Natural killer cell (primary cell): ENCODE data around the gene ZNF438. TPM values are rescaled to one million over a fixed set of nuclear protein-coding genes. Genes with fewer than 3 reads are reported as not detected.
"Not testable (repeated sequence)": the region's sequence is repeated elsewhere in the genome, so short reads cannot be mapped to it uniquely, and the experiment has no call there.

Experiments
- ATAC-seq, 3 donors: fragments of 150-1000 bp in 2 of 3; fragments of 200-7000 bp in 1 of 3; cut with Tn5 transposase; 1 replicate in 1 of 3; 2 replicates in 2 of 3; pipeline ENCODE4 v1.10.0; 2021; ENCODE audit warnings: mild to moderate bottlenecking in 2 of 3, moderate library complexity in 2 of 3
- DNase-seq, 2 donors: peaks; one replicate each; pipeline versions ENCODE4 v3.0.0 to v3.0.0-alpha.2; 2013 to 2021; ENCODE audit warnings: mixed read lengths in 1 of 2
- H3K27ac ChIP-seq: one replicate; pipeline ENCODE4 v1.5.1; 2013; ENCODE audit warnings: mild to moderate bottlenecking, low read length
- H3K27me3 ChIP-seq: one replicate; pipeline ENCODE4 v1.6.1; 2013; ENCODE audit warnings: low read length; ENCODE audit not compliant: control insufficient read depth, insufficient read depth
- H3K36me3 ChIP-seq: one replicate; pipeline ENCODE4 v1.6.1; 2013; ENCODE audit warnings: low read length; ENCODE audit not compliant: control insufficient read depth, insufficient read depth
- H3K4me1 ChIP-seq: one replicate; pipeline ENCODE4 v1.6.1; 2013; ENCODE audit warnings: low read length; ENCODE audit not compliant: control insufficient read depth, insufficient read depth
- H3K4me3 ChIP-seq: one replicate; pipeline ENCODE4 v1.5.1; 2013; ENCODE audit warnings: low read length
- H3K9me3 ChIP-seq: one replicate; pipeline ENCODE4 v1.6.1; 2013; ENCODE audit warnings: low read length; ENCODE audit not compliant: control insufficient read depth, insufficient read depth
- H3K27ac Mint-ChIP-seq, 2 donors: one replicate each; pipeline ENCODE4 v1.8.0; 2022; ENCODE audit warnings: mild to moderate bottlenecking in 2 of 2, mixed read lengths in 2 of 2, moderate library complexity in 1 of 2
- H3K27me3 Mint-ChIP-seq, 2 donors: one replicate each; pipeline ENCODE4 v1.8.0; 2022; ENCODE audit warnings: low read depth in 2 of 2, mixed read lengths in 2 of 2
- H3K36me3 Mint-ChIP-seq: one replicate; pipeline ENCODE4 v1.8.0; 2022; ENCODE audit warnings: mixed read lengths
- H3K4me1 Mint-ChIP-seq, 2 donors: one replicate each; pipeline ENCODE4 v1.8.0; 2022; ENCODE audit warnings: mixed read lengths in 2 of 2
- H3K4me3 Mint-ChIP-seq: one replicate; pipeline ENCODE4 v1.8.0; 2022; ENCODE audit warnings: mild to moderate bottlenecking, moderate library complexity, mixed read lengths
- H3K9me3 Mint-ChIP-seq, 2 donors: one replicate each; pipeline ENCODE4 v1.8.0; 2022; ENCODE audit warnings: mixed read lengths in 2 of 2
- WGBS: methylation state at CpG from one replicate; pipeline ENCODE4 v1.1.7; 2013; ENCODE audit warnings: missing lambda C conversion rate; ENCODE audit not compliant: insufficient coverage; 5-methylcytosine and 5-hydroxymethylcytosine counted together
- intact Hi-C: fragments of 100-400 bp; cut with micrococcal nuclease; formaldehyde crosslinking; loops from one replicate; pipeline ENCODE4 v1.14.2; 2022
- total RNA-seq, 4 donors: library from RNA; stranded (reverse); fragments of 120-200 nt in 1 of 4; gene quantifications; one replicate each; pipeline versions ENCODE4 v1.2.3 to v1.2.4, GENCODE V29; 2013 to 2022
- TF ChIP-seq, protein P1 (sequence below): fragments of 200-600 bp; IDR thresholded peaks from one replicate; pipeline ENCODE4 v1.8.0; 2022; ENCODE audit warnings: antibody characterized with exemption

Gene ZNF438
- total RNA-seq, 3 donors from 2014 or later (not counting 1 experiment from before 2014, with no cell fraction given): 2.2 to 3.7 (median 3.7) TPM

GRCh38 chr10:31051703-31052102 lies 20.0 kb upstream of the ZNF438 start:
- intact Hi-C loops: no loop called here
- H3K9me3 Mint-ChIP-seq: no peaks in the 10 kb centered on the region
- no peak overlapping the region for H3K4me3 Mint-ChIP-seq
- H3K4me1 Mint-ChIP-seq: no peaks in the 10 kb centered on the region
- WGBS: 97% methylated on average over 3 of the region's 4 CpGs
- no peaks in the 10 kb centered on the region for H3K36me3 Mint-ChIP-seq
- Histone ChIP-seq H3K36me3 (no peaks in the 10 kb centered on the region), H3K27me3 (no peaks in the 10 kb centered on the region), H3K4me1 (no peaks in the 10 kb centered on the region), H3K4me3 (no peak overlapping the region), H3K27ac (no peak overlapping the region), H3K9me3 (no peaks in the 10 kb centered on the region)
- H3K27me3 Mint-ChIP-seq: peaks cover 12 to 19% of the 10 kb centered on the region in 2 donors
- ATAC-seq (no peak), DNase-seq (no peak)
- no peak overlapping the region for H3K27ac Mint-ChIP-seq
- TF ChIP-seq, protein P1, sequence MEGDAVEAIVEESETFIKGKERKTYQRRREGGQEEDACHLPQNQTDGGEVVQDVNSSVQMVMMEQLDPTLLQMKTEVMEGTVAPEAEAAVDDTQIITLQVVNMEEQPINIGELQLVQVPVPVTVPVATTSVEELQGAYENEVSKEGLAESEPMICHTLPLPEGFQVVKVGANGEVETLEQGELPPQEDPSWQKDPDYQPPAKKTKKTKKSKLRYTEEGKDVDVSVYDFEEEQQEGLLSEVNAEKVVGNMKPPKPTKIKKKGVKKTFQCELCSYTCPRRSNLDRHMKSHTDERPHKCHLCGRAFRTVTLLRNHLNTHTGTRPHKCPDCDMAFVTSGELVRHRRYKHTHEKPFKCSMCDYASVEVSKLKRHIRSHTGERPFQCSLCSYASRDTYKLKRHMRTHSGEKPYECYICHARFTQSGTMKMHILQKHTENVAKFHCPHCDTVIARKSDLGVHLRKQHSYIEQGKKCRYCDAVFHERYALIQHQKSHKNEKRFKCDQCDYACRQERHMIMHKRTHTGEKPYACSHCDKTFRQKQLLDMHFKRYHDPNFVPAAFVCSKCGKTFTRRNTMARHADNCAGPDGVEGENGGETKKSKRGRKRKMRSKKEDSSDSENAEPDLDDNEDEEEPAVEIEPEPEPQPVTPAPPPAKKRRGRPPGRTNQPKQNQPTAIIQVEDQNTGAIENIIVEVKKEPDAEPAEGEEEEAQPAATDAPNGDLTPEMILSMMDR: no peak

DNA sequence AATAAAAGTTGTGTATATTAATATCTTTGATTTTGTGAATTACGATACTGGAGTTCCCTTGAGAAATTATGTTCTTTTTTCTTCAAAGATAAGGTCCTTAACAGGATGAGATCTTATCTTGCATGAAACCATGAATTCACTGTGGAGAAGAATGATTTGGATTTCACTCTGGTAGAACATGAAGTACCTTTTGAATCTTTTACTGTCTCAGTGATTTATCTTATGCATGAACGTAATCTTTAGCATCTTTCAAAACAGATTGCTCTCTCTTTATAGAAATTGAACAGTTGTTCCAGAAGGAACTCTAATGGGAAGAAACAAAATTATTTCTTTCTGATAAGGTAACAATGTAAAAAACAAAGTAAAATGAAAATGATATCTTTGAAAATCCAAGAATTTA lies 11.0 kb upstream of the ZNF438 start:
- H3K27ac ChIP-seq: no peak overlapping the region
- no peaks in the 10 kb centered on the region for H3K27me3 ChIP-seq
- no peak overlapping the region for H3K4me3 ChIP-seq
- H3K4me1 ChIP-seq: no peaks in the 10 kb centered on the region
- TF ChIP-seq, protein P1: no peak
- no peaks in the 10 kb centered on the region for H3K36me3 ChIP-seq
- no peak overlapping the region for H3K27ac Mint-ChIP-seq
- peaks cover 13 to 24% of the 10 kb centered on the region in 2 donors for H3K27me3 Mint-ChIP-seq
- no peaks in the 10 kb centered on the region for H3K36me3 Mint-ChIP-seq
- H3K9me3 Mint-ChIP-seq: no peaks in the 10 kb centered on the region
- H3K4me1 Mint-ChIP-seq: no peaks in the 10 kb centered on the region
- no peaks in the 10 kb centered on the region for H3K9me3 ChIP-seq
- no peak overlapping the region for H3K4me3 Mint-ChIP-seq
- 80% methylated on average over 1 of the region's 2 CpGs for WGBS
- ATAC-seq: no peak
- DNase-seq: no peak
- intact Hi-C loops: no loop called here

- no peaks in the 10 kb centered on the region for H3K4me1 ChIP-seq
- no peaks in the 10 kb centered on the region for H3K4me1 Mint-ChIP-seq
- H3K9me3 ChIP-seq: no peaks in the 10 kb centered on the region
- intact Hi-C loops: no loop called here
- peaks cover 9 to 11% of the 10 kb centered on the region in 2 donors for H3K27me3 Mint-ChIP-seq
- H3K27ac ChIP-seq: no peak overlapping the region
- no peaks in the 10 kb centered on the region for H3K9me3 Mint-ChIP-seq
- no peak overlapping the region for H3K27ac Mint-ChIP-seq
- H3K36me3 ChIP-seq: no peaks in the 10 kb centered on the region
- H3K4me3 Mint-ChIP-seq: no peak overlapping the region
- no peaks in the 10 kb centered on the region for H3K27me3 ChIP-seq
- H3K4me3 ChIP-seq: no peak overlapping the region
- DNase-seq (no peak), ATAC-seq (no peak)
- TF ChIP-seq, protein P1: no peak
- H3K36me3 Mint-ChIP-seq: no peaks in the 10 kb centered on the region
- 89% methylated on average over 3 of the region's 3 CpGs for WGBS
Observed at GRCh38 chr10:31041011-31041410, 9.3 kb upstream of the ZNF438 start.

GRCh38 chr10:31039006-31039405 lies 7.3 kb upstream of the ZNF438 start:
- H3K36me3 Mint-ChIP-seq, H3K36me3 ChIP-seq, intact Hi-C loops, H3K4me3 ChIP-seq, H3K27me3 Mint-ChIP-seq, H3K9me3 Mint-ChIP-seq, DNase-seq, H3K4me3 Mint-ChIP-seq, H3K27ac Mint-ChIP-seq, H3K27me3 ChIP-seq, H3K27ac ChIP-seq, H3K4me1 Mint-ChIP-seq, H3K4me1 ChIP-seq, H3K9me3 ChIP-seq, ATAC-seq: not testable (repeated sequence)
- 14% methylated on average over 1 of the region's 2 CpGs for WGBS
